Fibroblast of villous mesenchyme (primary cell): Measurements from ENCODE around the gene COPE. TPM values are rescaled to one million over a fixed set of nuclear protein-coding genes. Genes with fewer than 3 reads are reported as not detected.
A peak's percentile ranks its signal among the peaks of the same experiment; 100 is the strongest.

Experiments used
- DNase-seq: peaks from one replicate; pipeline ENCODE4 v3.0.0-alpha.2; 2010; ENCODE audit warnings: low read depth
- H3K4me3 ChIP-seq: 2 replicates; pipeline ENCODE4 v1.5.1; 2011; ENCODE audit warnings: low read depth, mild to moderate bottlenecking, low read length
- total RNA-seq: library from RNA; depleted of rRNA; stranded (reverse); fragments of >200 nt; gene quantifications from 2 replicates; pipeline ENCODE4 v1.2.3, GENCODE V29; 2012
- TF ChIP-seq, protein P1 (sequence below): IDR thresholded peaks from 2 replicates; pipeline ENCODE4 v1.5.1; 2012; ENCODE audit warnings: low read depth, mild to moderate bottlenecking, low read length; ENCODE audit not compliant: insufficient read depth

The COPE gene
- 222 and 255 TPM in 2 replicates for total RNA-seq

DNA sequence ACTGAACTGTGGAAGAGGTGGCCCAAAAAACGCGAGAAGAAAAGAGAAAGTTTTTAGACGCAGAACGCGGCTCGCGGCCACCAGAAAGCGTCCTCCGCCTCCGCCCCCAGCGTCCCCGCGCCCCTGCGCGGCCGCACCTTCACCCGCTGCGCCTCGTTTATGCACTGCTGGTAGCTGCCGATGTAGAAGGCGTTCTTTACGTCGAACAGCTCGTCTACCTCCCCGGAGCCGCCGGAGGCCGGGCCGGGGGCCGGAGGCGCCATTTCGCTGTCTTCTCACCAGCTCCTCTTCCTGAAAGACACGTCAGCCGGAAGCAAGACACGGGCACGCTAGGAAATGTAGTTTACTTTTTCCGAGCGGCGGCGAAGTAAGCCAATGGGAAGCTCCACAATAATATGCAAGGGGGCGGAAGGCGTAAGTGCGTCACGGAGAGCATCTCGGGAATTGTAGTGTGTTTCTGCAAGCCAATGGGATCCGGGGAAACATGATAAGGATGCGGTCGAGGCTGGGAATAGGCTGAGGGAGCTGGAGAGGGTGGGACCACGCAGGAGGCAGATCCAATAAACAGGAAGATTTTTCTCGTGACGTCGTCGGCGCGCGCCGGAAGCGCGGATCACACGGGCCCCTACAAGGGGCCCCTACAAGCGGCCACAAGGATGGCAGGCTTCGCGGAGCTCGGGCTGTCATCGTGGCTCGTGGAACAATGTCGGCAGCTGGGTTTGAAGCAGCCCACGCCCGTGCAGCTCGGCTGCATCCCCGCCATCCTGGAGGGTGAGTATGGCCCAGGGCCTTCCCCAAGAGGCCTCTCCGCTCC is at the start of gene COPE, which contains the start of gene DDX49:
Gene COPE (minus strand): TSS at position 302 of the 814 bp plus-strand sequence. CDS start 39 bp downstream, at position 263.
Gene DDX49 (plus strand): TSS at position 630 of the 814 bp plus-strand sequence. CDS start 27 bp downstream, at position 657.
- TF ChIP-seq, protein P1, sequence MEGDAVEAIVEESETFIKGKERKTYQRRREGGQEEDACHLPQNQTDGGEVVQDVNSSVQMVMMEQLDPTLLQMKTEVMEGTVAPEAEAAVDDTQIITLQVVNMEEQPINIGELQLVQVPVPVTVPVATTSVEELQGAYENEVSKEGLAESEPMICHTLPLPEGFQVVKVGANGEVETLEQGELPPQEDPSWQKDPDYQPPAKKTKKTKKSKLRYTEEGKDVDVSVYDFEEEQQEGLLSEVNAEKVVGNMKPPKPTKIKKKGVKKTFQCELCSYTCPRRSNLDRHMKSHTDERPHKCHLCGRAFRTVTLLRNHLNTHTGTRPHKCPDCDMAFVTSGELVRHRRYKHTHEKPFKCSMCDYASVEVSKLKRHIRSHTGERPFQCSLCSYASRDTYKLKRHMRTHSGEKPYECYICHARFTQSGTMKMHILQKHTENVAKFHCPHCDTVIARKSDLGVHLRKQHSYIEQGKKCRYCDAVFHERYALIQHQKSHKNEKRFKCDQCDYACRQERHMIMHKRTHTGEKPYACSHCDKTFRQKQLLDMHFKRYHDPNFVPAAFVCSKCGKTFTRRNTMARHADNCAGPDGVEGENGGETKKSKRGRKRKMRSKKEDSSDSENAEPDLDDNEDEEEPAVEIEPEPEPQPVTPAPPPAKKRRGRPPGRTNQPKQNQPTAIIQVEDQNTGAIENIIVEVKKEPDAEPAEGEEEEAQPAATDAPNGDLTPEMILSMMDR, result no peak
- peak; percentile 100 for DNase-seq
- H3K4me3 ChIP-seq, result peak within 1 kb of the TSS; percentile 95

DNA sequence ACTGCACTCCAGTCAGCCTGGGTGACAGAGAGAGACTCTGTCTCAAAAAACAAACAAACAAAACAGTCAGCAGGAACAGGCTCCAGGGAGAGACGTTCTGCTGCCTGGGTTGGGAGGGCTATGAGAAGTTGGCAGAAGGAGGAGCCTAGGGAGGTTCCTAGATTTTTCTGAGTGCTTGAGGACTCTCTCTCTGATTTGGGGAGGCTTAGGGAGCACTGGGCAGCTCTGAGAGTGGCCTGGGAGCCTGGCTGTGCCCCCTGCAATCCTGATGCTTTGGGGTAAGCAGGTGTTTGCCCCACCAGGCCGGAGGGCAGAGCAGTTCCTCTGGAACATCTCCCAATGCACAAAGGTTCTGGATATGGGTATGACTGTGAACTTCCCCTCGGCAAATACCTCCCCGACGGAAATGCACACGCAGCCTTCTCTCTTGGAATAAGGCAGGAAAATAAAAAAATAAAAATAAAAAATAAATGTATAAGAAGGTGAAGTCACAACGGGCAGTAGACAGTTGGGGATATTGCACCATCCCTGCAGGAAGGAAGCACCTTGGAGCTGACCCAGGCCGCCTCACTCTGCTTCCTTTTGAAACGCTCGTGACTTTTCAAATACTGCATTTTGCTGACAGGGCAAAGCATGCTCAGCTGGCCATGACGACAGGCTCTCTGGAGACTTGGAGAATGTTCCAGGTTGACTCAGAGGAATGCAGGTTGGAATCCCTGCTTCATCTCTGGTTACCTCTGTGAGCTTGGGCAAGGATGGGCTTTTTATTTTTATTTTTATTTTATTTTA is 48.4 kb upstream of the COPE start:
- TF ChIP-seq, protein P1, result no peak
- no peak overlapping the region for H3K4me3 ChIP-seq
- DNase-seq, result peak; percentile 41

DNA sequence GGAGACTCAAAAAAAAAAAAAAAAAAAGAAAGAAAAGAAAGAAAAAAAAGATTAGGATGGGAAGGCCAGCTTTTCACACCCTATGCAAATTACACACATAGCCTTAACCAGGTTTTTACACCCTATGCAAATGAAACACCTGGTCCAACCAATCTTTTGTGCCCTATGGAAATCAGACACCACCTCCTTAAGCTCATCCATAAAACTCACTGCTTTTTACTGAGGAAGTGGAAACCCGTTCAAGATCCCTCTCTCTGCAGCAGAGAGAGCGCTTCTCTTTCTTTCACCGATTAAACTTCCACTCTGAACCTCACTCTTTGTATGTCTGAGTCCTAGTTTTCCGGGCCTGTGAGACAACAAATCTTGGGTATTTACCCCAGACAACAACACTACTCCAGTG is 47.1 kb upstream of the COPE start:
- no peak for DNase-seq
- TF ChIP-seq, protein P1, result no peak
- no peak overlapping the region for H3K4me3 ChIP-seq

DNA sequence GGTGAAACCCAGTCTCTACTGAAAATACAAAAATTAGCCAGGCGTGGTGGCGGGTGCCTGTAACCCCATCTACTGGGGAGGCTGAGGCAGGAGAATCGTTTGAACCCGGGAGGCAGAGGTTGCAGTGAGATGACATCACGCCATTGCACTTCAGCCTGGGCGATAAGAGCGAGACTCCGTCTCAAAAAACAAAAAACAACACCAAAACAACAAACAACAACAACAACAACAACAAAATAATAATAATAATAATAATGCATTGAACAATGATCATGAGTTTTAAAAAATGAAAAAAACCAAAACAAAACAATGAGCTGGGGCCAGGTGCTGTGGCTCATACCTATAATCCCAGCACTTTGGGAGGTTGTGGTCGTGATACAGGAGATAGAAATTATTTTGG is 44.9 kb upstream of the COPE start:
- no peak for DNase-seq
- TF ChIP-seq, protein P1, result no peak
- H3K4me3 ChIP-seq, result no peak overlapping the region

DNA sequence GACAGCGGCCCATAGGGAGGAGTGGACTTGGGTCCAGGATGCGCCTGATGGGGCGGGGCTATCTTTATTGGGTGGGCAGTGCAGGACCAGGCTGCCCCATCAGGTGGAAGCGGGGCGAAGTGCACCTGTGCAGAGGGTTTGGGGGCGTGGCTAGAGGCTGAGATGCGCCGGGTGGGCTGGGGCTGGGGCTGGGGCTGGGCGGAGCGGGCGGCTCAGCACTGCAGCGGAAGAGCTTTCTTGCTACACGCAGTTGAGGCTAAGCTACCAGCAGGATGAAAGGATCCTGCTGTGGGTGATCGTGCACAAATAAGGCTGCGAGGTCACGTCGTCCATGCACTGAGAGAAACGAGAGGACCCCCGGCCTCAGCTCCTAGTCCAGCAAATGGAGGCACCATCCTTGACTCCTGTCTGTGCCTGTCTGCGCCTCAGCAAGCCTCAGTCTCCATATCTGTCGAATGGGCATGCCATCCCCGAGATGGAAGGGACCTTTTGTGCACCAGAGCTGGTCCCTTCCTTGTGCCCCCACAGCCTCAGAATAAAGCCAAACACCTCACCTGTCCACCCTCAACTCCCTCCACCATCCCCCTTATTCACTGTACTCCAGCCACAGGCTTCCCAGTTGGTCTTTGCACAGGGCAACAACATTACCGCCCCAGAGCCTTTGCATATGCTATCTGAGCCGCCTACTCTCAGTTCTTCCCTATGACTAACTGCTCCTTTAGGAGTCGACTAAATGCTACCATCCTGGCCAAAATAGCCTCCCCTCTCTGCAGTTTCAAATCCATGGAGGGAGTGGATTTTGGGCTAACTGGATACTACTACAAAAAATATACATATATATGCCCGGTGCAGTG is 42.8 kb upstream of the COPE start:
- TF ChIP-seq, protein P1, result no peak
- DNase-seq, result no peak
- H3K4me3 ChIP-seq, result no peak overlapping the region

DNA sequence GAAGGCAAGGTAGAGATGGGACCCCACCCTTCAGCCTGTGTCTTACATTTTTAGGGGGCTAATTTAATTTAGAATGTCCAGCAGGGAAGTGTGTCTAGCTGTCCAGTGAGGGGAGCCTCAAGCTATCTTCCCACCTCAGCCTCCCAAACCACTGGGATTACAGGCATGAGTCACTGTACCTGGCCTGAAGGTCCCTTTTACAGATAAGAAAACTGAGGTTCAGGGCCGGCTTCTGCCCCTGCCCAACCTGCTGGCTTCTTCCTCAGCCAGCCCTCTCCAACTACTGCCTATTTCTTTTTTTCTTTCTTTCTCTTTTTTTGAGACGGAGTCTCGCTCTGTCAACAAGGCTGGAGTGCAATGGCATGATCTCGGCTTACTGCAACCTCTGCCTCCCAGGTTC is 41.2 kb upstream of the COPE start:
- no peak for DNase-seq
- TF ChIP-seq, protein P1, result no peak
- H3K4me3 ChIP-seq, result no peak overlapping the region
